ENCODE results near the gene VPREB3.
"Not testable (repeated sequence)": the region's sequence is repeated elsewhere in the genome, so short reads cannot be mapped to it uniquely, and the experiment has no call there.

The VPREB3 gene

GRCh38 chr22:23763954-23764353 lies 9.7 kb upstream of the VPREB3 start:
- DNase-seq: no peak

GRCh38 chr22:23763579-23763945 lies 9.3 kb upstream of the VPREB3 start:
- no peak for DNase-seq

GRCh38 chr22:23762842-23763578 lies 8.8 kb upstream of the VPREB3 start, which contains the start of gene C22orf15:
C22orf15 (plus strand) TSS chr22:23762990; CDS start chr22:23763307, 317 bp downstream.
- DNase-seq: no peak

DNA sequence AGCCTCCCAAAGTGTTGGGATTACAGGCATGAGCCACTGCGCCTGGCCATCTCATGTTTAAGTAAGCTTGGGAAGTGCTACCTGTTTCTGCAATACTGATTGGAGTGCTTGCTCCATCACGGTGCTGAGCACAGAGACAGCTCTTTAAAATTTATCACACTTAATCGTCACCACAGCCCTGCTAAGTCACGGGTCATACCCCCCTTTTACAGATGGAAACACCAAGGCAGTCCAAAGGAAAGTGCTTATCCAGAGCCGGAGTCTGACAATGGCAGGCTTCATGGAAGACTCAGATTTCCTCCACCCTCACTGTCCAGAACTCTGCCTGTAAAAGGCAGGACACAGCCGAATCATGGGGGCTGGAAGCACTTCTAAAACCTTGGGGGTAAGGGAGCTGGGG lies 5.8 kb upstream of the VPREB3 start:
- DNase-seq: no peak

- DNase-seq: no peak
Observed at GRCh38 chr22:23759566-23759965, 5.3 kb upstream of the VPREB3 start.

DNA sequence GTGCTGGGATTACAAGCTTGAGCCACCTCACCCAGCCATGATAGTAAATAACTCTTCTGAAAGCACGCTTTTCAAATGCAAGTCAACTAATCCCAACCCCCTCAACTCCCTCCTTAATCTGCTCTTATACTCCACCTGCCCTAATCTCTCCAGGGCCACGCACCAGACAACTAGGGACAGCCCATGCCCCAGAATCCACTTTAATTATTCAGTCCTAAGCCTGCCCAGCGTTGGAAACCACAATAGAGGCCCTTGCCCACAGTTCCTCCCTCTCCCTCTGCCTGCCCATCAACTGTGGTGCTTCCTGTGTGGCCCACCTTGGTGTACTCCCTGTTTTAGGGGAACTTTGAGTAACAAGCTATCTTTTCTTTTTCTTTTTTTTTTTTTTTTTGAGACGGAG lies 2.7 kb upstream of the VPREB3 start:
- no peak for DNase-seq

GRCh38 chr22:23755711-23756110 lies 1.5 kb upstream of the VPREB3 start:
- DNase-seq: no peak

DNA sequence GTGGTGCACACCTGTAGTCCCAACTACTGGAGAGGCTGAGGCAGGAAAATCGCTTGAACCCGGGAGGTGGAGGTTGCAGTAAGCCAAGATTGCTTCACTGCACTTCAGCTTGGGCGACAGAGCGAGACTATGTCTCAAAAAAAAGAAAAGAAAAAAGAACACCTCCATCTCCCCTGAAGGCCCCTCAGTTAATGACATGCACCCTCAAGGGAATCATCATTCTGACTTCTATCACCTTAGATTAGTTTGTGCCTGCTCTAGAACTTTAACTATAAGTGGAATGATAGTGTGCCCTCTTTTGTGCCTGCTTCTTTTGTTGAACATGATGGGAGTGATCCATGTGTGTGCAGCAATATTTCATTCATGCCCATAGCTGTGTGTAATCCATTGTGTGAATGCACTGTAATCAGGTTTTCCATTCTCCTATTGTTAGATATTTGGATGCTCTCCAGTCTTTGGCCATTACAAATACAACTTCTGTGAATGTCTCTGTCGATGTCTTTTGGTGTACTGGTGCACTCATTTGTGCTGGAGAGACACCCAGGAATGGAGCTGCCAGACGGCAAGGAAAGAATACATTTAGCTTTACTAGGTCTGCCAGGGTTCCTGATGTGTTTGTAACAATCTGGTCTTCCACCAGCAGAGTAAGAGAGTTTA lies 883 bp upstream of the VPREB3 start:
- no peak for DNase-seq

- DNase-seq: no peak
Observed at GRCh38 chr22:23753385-23753784, 840 bp downstream of the VPREB3 start.

- DNase-seq: no peak
Observed at GRCh38 chr22:23752750-23753149, 1.5 kb downstream of the VPREB3 start.

GRCh38 chr22:23752090-23752691 lies 2.0 kb downstream of the VPREB3 start:
- no peak for DNase-seq

GRCh38 chr22:23751441-23751996 lies 2.7 kb downstream of the VPREB3 start:
- DNase-seq: no peak

DNA sequence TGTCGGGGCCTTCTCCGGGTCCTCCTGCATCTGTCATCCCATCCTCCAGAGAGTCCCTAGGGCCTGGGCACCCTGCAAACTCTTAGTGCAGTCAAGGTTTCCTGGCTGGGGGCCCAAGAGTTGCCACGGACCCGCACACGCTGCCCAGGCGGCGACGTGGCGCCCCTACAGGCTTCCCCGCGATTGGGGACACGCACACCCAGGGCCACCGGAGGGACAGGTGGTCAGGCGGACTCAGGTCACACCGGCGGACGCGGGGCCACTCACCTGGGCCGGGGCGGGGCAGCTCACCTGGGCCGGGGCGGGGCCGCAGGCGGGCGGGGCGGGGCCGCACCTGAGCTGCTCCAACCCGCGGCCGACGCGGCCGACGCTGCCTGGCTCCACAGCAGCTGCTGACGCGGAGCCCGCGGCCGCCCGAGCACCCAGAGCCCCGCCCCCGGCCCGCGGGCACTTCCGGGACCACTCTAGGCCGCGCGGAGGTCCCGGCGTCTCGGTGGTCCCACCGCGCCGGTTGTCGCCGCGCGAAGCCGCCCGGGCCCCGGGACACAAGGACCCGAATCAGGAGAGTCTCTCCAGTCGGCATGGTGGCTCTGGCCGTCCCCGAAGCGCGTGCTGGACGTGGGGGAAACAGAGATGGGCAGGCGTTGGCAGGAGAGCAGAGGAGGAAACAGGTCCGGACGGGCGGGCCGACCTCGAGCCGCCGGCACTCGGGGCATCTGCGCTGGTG lies 3.3 kb downstream of the VPREB3 start, which contains the start of gene ZNF70:
TSS of gene ZNF70 (minus strand) at position 399 of the 727 bp plus-strand sequence. CDS start 5,972 bp downstream, outside the sequence.
- DNase-seq: peak; percentile 30

- no peak for DNase-seq
Observed at GRCh38 chr22:23750367-23750713, 3.9 kb downstream of the VPREB3 start.

DNA sequence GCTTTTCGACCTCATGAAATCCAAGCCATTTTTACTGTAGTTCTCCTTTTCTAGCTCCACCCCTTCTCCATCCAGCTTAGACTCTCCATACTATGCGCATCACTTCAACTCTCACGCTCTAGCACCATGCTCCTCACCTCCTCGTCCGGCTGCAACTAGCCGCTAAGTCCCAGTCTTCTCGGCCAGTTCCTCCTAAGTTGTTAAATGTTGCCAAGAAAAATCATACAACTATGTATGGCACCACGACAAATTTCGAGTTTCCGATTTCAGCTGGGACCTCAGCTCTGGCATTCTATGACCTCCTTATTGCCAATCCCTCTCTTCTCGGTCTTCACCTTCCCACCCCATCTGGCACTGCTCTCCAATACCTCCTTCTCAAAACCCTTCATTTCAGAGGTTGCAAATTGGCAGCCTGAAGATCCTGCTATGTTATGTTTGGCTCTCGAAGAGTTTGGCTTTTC lies 4.4 kb downstream of the VPREB3 start:
- no peak for DNase-seq

- no peak for DNase-seq
Observed at GRCh38 chr22:23745791-23746190, 8.4 kb downstream of the VPREB3 start.

DNA sequence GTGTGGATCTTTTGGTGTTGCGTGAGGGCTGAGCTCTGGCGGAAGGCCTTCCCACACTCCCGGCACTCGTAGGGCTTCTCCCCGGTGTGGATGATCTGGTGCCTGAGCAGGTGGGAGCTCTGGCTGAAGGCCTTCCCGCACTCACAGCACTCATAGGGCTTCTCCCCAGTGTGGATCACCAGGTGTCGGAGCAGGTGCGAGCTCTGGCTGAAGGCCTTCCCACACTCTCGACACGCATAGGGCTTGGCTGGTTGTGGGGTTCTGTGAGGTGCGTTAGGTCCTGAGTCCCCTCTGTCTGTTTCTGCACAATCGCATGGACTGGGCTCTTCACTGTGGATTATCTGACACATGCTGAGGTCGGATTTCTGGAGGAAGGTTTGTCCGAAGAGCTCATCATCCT lies 9.7 kb downstream of the VPREB3 start:
- no peak for DNase-seq

GRCh38 chr22:23744001-23744400 lies 10.2 kb downstream of the VPREB3 start:
- DNase-seq: no peak

GRCh38 chr22:23743303-23743705 lies 10.9 kb downstream of the VPREB3 start:
- DNase-seq: no peak

- DNase-seq: no peak
Observed at GRCh38 chr22:23742505-23743264, 11.5 kb downstream of the VPREB3 start.

GRCh38 chr22:23737696-23738095 lies 16.5 kb downstream of the VPREB3 start:
- no peak for DNase-seq

- not testable (repeated sequence) for DNase-seq
Observed at GRCh38 chr22:23728108-23728507, 26.1 kb downstream of the VPREB3 start.
